Measurements from ENCODE around the gene HACL1.
A peak's percentile ranks its signal among the peaks of the same experiment; 100 is the strongest.

HACL1 gene

DNA sequence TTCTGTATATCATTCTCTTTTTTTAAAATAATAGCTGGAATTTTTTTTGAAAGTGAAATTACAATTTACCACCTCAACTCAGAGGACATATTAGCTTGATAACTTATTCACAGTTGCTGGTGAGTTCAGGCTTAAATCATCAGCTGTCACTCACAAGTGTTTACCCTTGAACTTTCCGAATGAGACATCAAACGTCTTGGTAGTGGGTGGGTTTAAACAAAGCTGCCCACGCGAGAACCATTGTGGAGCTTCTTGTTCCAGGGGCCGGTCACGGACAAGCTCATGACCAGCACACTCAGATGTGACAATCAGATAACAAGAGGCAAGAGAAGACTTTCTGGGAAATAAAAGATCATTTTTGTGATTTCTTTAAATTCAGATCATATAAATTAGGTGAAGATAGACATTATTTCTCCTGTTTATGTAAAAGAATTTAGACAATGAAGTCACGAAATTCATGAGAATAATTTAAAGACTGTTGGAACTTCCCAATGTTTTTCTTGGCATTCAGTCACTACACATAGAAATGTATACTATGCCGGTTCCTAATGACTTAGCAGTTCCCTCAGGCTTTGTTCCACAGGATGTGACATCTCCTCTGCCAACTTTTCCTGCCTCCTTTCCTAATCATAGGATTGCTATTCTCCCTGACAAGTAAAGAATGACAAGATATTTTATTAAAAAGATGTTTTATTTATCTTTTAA, 29.4 kb upstream of the HACL1 start (continued):
- TF ChIP-seq ZNF596 (tag by site-specific recombination; IDR thresholded peaks at IDR 0.05) = no peak
- TF ChIP-seq, protein P1, sequence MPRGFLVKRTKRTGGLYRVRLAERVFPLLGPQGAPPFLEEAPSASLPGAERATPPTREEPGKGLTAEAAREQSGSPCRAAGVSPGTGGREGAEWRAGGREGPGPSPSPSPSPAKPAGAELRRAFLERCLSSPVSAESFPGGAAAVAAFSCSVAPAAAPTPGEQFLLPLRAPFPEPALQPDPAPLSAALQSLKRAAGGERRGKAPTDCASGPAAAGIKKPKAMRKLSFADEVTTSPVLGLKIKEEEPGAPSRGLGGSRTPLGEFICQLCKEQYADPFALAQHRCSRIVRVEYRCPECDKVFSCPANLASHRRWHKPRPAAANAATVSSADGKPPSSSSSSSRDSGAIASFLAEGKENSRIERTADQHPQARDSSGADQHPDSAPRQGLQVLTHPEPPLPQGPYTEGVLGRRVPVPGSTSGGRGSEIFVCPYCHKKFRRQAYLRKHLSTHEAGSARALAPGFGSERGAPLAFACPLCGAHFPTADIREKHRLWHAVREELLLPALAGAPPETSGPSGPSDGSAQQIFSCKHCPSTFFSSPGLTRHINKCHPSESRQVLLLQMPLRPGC (tag by site-specific recombination; IDR thresholded peaks at IDR 0.05) = peak; percentile 95
- TF ChIP-seq ZIC2 (tag by site-specific recombination; IDR thresholded peaks at IDR 0.05) = no peak
- no peak for TF ChIP-seq ZNF426 (tag by site-specific recombination; IDR thresholded peaks at IDR 0.05)
- TF ChIP-seq ZNF239 (tag by site-specific recombination; IDR thresholded peaks at IDR 0.05) = no peak
- TF ChIP-seq ZNF654 (tag by site-specific recombination; IDR thresholded peaks at IDR 0.05; ENCODE audit: low read depth) = no peak
- TF ChIP-seq ZNF623 (tag by site-specific recombination; IDR thresholded peaks at IDR 0.05) = no peak
- TF ChIP-seq ZNF138 (tag by site-specific recombination; IDR thresholded peaks at IDR 0.05; ENCODE audit: borderline replicate concordance) = no peak
- TF ChIP-seq ZNF76 (tag by site-specific recombination; IDR thresholded peaks at IDR 0.05; ENCODE audit: borderline replicate concordance, low read depth) = no peak
- no peak for TF ChIP-seq ZNF19 (tag by site-specific recombination; IDR thresholded peaks at IDR 0.05; ENCODE audit: low read depth)
- TF ChIP-seq HOXD13 (CRISPR knock-in tag; IDR thresholded peaks at IDR 0.05; ENCODE audit: borderline replicate concordance) = no peak
- TF ChIP-seq ZBTB48 (tag by site-specific recombination; IDR thresholded peaks at IDR 0.05) = no peak
- no peak for TF ChIP-seq ZNF292 (tag by site-specific recombination; IDR thresholded peaks at IDR 0.05; ENCODE audit: borderline replicate concordance, low read depth)
- TF ChIP-seq YY1 (tag by site-specific recombination; IDR thresholded peaks at IDR 0.05) = no peak
- TF ChIP-seq ZNF2 (tag by site-specific recombination; IDR thresholded peaks at IDR 0.05) = no peak
- TF ChIP-seq, protein P2, sequence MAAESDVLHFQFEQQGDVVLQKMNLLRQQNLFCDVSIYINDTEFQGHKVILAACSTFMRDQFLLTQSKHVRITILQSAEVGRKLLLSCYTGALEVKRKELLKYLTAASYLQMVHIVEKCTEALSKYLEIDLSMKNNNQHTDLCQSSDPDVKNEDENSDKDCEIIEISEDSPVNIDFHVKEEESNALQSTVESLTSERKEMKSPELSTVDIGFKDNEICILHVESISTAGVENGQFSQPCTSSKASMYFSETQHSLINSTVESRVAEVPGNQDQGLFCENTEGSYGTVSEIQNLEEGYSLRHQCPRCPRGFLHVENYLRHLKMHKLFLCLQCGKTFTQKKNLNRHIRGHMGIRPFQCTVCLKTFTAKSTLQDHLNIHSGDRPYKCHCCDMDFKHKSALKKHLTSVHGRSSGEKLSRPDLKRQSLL (tag by site-specific recombination; IDR thresholded peaks at IDR 0.05) = no peak
- TF ChIP-seq, protein P3, sequence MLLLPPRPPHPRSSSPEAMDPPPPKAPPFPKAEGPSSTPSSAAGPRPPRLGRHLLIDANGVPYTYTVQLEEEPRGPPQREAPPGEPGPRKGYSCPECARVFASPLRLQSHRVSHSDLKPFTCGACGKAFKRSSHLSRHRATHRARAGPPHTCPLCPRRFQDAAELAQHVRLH (tag by site-specific recombination; IDR thresholded peaks at IDR 0.05) = no peak
- TF ChIP-seq ZBTB20 (tag by site-specific recombination; IDR thresholded peaks at IDR 0.05) = no peak
- TF ChIP-seq MYNN (tag by site-specific recombination; IDR thresholded peaks at IDR 0.05; ENCODE audit: borderline replicate concordance) = no peak
- peak; percentile 80 for TF ChIP-seq ZNF629 (tag by site-specific recombination; IDR thresholded peaks at IDR 0.05)
- no peak for TF ChIP-seq SALL2 (tag by site-specific recombination; IDR thresholded peaks at IDR 0.05; ENCODE audit: borderline replicate concordance)
- no peak for TF ChIP-seq ZBTB7A (tag by site-specific recombination; IDR thresholded peaks at IDR 0.05; ENCODE audit: low read depth)
- TF ChIP-seq REPIN1 (tag by site-specific recombination; IDR thresholded peaks at IDR 0.05; ENCODE audit: low read depth) = no peak
- TF ChIP-seq ZSCAN16 (tag by site-specific recombination; IDR thresholded peaks at IDR 0.05) = no peak
- TF ChIP-seq SP3 (tag by site-specific recombination; IDR thresholded peaks at IDR 0.05) = no peak
- TF ChIP-seq SCRT2 (tag by site-specific recombination; IDR thresholded peaks at IDR 0.05) = no peak
- TF ChIP-seq ZNF223 (tag by site-specific recombination; IDR thresholded peaks at IDR 0.05) = no peak
- no peak for TF ChIP-seq ZBTB1 (tag by site-specific recombination; IDR thresholded peaks at IDR 0.05)
- TF ChIP-seq ZNF521 (tag by site-specific recombination; IDR thresholded peaks at IDR 0.05) = no peak
- no peak for TF ChIP-seq ZNF48 (tag by site-specific recombination; IDR thresholded peaks at IDR 0.05)
- no peak for TF ChIP-seq SETDB1 (IDR thresholded peaks at IDR 0.05; ENCODE audit: insufficient read length, low read length)
- TF ChIP-seq ZSCAN30 (tag by site-specific recombination; IDR thresholded peaks at IDR 0.05) = no peak
- TF ChIP-seq, protein P4, sequence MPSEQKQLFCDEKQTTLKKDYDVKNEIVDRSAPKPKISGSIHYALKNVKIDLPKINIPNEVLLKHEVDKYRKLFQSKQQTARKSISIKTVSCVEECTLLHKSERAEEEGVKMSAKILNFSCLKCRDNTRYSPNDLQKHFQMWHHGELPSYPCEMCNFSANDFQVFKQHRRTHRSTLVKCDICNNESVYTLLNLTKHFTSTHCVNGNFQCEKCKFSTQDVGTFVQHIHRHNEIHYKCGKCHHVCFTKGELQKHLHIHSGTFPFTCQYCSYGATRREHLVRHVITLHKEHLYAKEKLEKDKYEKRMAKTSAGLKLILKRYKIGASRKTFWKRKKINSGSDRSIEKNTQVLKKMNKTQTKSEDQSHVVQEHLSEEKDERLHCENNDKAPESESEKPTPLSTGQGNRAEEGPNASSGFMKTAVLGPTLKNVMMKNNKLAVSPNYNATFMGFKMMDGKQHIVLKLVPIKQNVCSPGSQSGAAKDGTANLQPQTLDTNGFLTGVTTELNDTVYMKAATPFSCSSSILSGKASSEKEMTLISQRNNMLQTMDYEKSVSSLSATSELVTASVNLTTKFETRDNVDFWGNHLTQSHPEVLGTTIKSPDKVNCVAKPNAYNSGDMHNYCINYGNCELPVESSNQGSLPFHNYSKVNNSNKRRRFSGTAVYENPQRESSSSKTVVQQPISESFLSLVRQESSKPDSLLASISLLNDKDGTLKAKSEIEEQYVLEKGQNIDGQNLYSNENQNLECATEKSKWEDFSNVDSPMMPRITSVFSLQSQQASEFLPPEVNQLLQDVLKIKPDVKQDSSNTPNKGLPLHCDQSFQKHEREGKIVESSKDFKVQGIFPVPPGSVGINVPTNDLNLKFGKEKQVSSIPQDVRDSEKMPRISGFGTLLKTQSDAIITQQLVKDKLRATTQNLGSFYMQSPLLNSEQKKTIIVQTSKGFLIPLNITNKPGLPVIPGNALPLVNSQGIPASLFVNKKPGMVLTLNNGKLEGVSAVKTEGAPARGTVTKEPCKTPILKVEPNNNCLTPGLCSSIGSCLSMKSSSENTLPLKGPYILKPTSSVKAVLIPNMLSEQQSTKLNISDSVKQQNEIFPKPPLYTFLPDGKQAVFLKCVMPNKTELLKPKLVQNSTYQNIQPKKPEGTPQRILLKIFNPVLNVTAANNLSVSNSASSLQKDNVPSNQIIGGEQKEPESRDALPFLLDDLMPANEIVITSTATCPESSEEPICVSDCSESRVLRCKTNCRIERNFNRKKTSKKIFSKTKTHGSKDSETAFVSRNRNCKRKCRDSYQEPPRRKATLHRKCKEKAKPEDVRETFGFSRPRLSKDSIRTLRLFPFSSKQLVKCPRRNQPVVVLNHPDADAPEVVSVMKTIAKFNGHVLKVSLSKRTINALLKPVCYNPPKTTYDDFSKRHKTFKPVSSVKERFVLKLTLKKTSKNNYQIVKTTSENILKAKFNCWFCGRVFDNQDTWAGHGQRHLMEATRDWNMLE (tag by site-specific recombination; conservative IDR thresholded peaks at IDR 0.05; ENCODE audit: low read depth) = 0 out of 2 replicates have a peak, but pooled peaks have one; percentile 13
- TF ChIP-seq ZBTB17 (tag by site-specific recombination; IDR thresholded peaks at IDR 0.05) = no peak
- no peak for TF ChIP-seq ZBTB8A (tag by site-specific recombination; IDR thresholded peaks at IDR 0.05)

Measured in HEK293 (cell line).